NCI-H82 treated with DMSO at 0.1 percent for 48 hours (cell line): ENCODE results near the gene DYNC2I2.
"Not testable (repeated sequence)": the region's sequence is repeated elsewhere in the genome, so short reads cannot be mapped to it uniquely, and the experiment has no call there.

Experiments used
- DNase-seq: peaks from one replicate; lab custom pipeline; 2025; ENCODE audit not compliant: unreplicated experiment; lab: John Stamatoyannopoulos, UW

DYNC2I2 gene

DNA sequence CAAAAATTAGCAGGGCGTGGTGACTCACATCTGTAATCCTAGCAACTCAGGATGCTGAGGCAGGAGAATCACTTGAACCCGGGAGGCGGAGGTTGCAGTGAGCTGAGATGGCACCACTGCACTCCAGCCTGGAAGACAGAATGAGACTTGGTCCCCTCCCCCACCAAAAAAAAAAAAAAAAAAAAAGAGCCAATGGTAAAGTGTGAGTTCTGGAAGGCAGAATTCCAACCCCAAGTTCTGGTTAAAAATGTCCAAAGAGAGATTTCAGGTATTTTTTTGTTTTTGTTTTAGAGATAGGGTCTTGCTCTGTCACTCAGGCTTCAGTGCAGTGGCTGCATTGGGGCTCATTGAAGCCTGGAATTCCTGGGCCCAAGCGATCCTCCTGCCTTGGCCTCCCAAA, 30.8 kb upstream of the DYNC2I2 start:
- no peak for DNase-seq

DNA sequence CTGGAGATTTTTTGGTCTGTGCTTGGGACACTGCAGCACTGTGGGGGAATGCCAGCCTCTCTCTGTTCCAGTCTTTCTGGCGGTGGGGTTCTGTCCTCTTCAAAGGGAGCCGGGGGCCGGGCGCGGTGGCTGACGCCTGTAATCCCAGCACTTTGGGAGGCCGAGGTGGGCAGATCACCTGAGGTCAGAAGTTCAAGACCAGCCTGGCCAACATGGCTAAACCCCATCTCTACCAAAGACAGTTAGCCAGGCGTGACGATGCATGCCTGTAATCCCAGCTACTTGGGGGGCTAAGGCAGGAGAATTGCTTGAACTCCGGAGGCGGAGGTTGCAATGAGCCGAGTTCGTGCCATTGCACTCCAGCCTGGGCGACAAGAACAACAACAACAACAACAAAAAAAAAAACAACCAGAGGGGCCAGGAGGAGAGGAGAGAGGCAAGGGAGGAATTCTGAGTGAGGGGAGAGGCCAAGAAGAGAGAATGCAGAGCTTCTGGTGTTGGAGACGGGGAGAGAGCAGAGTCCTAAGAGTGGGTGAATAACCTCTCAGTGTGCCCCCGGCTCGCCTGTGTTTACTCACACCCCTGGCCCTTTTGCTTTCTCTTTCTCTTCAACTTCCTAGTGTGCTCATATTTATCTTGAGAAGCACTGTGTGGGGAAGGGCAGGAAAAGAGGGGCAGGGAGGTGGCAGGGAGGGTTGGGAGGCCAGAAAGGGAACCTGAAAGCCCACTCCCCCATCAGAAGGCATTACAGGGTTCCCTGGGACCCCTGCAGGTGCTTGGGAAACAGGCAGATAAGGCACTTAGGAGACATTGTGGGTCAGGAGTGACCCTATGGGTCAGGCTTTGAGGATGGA, 29.2 kb upstream of the DYNC2I2 start:
- no peak for DNase-seq

DNA sequence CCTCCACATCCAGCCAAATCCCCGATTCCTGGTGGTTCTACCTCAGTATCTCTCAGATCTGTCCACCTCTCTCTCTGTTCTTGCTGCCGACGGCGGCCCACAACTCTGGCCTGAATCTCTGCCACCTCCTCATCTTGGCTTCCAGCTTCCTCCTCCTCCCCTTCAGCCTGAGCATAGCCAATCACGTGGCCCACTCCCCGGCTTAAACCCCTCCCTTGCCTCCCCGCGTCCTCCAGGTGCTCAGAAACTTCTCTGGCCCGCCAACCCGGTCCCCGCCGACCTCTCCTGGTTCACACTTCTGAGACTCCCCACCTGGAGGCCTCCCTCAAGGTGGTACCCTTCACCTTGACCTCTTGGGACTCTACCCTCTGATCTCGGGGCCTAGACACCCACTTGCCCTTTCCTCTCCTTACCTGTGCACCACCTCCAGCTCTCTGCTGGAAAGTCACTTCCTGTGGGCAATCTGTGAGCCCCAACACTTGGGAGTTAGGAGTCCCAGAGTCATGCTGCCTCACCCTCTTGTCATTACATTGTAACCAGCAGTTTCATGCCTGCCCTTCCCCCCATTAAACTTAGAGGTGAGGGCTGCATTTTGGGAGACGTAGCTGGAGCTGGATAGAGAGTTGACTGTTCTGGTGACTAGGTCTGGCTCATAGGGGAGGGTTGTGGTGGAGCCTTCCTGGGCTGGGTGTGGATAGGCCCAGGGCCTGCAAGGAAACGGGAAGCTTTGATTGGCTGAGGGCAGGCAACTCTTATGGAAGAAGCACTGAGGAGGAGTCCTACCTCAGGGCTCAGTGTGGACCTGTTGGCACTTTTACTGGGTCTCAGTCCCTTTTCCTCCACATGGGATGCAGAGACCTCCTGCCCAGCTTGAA, 27.9 kb upstream of the DYNC2I2 start:
- DNase-seq: peak; percentile 61

DNA sequence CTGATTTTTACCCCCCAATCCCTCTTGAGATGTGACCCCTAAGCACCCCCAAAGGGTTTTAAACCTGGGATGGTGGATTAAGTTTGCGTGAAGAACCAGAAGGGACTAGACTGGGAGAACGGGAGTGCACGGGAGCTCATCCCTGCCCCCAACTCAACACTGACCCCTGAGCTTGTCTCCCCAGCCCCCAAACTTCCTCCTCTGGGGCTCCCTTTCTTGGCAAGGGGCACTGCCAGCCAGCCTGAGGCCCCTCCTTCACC, 27.3 kb upstream of the DYNC2I2 start:
- DNase-seq: no peak

DNA sequence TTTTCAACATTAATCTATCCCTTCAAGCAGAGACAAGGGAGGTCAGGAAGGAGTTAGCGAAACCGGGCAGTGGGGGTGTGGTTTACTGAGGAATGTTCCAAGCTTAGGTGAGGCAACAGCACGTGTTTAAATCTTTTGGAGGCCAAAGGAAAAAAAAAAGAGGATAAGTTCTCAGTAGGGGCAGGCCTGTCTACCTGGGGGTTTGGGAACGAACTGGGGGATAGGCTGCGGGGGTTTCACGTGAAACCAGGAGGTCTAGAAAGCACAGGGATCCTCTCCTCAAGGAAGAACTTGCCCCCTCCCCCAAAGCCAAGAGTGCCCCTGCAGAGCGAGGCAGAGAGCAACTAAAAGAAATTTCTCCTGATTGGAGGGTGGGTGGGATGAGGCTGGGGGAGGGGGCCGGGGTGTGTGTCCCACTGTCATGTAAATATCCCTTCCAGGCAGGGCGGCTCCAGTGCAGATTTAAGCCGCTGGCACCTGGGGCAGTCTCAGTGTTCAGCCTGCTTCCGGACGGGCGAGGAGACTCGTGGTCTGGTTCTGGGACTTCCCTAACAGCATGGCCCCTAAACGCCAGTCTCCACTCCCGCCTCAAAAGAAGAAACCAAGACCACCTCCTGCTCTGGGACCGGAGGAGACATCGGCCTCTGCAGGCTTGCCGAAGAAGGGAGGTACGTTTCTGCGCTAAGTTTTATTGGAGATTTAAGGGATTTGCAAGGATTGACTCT, 26.9 kb upstream of the DYNC2I2 start:
- DNase-seq: peak; percentile 38

DNA sequence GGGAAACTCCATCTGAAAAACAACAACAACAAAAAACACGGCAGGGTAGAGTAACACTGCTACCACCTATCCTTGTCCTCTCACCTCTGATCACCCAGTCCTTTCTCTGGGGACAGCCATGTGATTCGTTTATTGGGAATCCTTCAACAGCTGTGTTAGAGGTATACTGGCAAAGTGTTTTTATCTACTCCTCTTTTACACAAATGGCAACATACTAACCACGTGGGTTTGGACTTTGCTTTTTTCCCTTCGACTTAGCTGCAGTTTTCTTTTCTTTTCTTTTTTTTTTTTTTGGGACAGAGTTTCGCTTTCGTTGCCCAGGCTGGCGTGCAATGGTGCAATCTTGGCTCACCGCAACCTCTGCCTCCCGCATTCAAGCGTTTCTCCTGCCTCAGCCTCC, 21.1 kb upstream of the DYNC2I2 start:
- no peak for DNase-seq

DNA sequence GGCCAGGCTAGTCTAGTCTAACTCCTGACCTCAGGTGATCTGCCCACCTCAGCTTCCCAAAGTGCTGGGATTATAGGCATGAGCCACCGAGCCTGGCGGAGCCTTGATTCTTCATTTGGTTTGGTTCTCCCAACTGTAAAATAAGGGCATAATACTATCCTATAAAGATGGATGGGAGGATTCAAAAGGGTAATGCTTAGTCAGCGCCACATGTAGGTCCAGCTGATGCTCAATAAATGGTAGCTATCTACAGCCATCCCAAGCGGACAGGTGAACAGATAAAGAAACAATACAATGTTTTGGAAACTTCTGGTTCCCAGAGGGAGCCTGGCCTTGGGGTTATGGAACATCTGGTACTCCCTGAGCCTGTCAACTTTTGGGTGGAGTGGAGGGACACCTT, 18.7 kb upstream of the DYNC2I2 start:
- DNase-seq: no peak

DNA sequence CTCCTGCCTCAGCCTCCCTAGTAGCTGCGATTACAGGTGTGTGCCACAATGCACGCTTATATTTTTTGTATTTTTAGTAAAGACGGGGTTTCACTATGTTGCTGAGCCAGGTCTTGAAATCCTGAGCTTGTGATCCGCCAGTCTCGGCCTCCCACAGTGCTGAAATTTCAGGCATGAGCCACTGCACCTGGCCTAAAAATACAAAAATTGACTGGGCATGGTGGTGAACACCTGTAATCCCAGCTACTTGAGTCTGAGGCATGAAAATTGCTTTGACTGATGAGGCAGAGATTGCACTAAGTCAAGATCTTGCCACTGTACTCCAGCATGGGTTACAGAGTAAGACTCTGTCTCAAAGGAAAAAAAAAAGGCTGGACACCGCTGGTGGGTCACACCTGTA, 13.1 kb upstream of the DYNC2I2 start:
- DNase-seq: no peak

DNA sequence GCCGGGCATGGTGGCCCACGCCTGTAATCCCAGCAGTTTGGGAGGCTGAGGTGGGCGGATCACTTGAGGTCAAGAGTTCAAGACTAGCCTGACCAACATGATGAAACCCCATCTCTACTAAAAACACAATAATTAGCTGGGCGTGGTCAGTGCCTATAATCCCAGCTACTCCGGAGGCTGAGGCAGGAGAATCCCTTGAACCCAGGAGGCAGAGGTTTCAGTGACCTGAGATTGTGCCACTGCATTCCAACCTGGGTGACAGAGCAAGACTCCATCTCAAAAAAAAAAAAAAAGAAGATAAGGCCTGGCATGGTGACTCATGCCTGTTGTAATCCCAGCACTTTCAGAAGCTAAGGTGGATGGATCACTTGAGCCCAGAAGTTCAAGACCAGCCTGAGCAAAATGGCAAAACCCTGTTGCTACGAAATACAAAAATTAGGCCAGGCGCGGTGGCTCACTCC, 9.9 kb upstream of the DYNC2I2 start:
- DNase-seq: not testable (repeated sequence)

DNA sequence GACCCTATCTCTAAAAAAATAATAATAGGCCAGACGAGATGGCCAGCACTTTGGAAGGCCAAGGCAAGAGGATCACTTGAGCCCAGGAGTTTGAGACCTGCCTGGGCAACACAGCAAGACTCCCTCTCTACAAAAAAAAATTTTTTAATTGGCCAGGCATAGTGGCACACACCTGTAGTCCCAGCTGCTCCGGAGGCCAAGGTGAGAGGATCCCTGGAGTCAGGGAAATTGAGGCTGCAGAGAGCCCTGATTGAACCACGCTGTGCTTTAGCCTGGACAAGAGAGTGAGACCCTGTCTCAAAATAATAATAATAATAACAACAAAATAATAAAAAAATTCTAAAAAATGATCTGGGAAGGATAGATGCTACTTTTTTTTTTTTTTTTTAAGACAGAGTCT, 1.1 kb upstream of the DYNC2I2 start:
- DNase-seq: no peak

DNA sequence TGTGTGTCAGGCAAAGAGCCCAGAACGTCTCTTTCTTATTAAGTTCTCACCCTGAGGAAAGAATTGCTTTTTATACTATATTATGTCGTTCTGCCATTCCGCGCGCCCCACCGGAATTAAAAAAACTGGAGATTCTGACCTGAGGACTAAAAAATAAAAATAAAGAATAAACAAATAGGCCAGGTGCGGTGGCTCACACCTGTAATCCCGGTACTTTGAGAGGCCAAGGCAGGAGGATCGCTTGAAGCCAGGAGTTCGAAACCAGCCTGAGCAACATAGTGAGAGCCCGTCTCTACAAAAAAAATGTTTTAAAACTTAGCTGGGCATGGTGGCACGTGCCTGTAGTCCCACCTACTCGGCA, 677 bp upstream of the DYNC2I2 start:
- DNase-seq: no peak

DNA sequence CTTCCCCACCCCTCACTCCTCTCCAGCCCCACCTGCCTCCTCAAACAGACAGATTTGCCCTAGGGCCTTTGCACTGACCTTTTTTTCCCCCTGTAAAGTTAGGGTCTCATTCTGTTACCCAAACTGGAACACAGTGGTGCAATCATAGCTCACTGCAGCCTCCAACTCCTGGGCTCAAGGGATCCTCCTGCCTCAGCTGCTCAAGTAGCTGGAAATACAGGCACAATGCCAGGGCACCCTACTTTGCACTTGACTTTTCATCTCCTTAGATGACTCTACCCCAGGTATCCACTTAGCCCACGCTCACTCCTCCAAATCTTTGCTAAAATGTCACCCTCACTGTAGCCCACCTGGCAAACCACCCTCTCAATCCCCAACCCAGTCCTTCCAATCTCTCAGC, 2.2 kb downstream of the DYNC2I2 start:
- DNase-seq: no peak

DNA sequence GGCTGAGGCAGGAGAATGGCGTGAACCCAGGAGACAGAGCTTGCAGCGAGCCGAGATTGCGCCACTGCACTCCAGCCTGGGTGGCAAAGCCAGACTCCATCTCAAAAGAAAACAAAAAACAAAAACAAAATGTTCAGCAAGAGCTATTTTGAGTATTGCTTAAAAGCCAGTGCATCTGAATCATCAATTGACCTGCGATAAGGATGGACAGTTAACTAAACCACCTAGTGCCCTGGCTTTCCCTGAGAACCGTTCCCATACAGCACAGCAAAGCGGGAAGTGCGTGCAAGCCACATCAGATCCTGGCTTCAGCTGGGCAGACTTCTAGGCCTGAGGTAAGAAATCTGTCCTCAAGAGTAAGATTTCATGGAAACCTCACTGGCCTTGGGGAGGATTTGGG, 2.7 kb downstream of the DYNC2I2 start:
- no peak for DNase-seq

DNA sequence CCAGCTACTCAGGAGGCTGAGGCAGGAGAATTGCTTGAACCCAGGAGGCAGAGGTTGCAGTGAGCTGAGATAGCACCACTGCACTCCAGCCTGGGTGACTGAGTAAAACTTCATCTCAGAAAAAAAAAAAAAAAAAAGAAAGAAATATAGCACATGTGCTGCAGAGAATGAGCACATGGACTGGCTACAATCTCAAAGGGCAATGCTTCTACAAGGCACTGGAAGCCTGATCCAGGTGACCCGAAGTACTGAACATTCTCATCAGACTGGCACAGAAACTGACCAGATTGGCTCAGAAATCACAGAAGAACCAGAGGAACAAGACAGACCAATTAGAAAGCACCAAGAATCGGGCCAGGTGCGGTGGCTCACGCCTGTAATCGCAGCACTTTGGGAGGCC, 4.8 kb downstream of the DYNC2I2 start:
- DNase-seq: no peak

DNA sequence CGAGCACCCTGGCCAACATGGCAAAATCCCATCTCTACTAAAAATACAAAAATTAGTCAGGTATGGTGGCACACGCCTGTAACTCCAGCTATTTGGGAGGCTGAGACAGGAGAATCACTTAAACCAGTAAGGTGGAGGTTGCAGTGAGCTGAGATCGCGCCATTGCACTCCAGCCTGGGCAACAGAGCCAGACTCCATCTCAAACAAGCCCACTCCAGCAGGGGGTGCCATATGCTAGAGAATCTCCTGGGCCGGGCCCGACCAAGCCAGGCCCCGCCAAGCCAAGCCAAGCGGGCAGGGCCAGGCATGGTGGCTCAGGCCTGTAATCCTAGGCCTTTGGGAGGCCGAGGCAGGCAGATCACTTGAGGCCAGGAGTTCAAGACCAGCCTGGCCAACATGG, 8.4 kb downstream of the DYNC2I2 start:
- DNase-seq: not testable (repeated sequence)

DNA sequence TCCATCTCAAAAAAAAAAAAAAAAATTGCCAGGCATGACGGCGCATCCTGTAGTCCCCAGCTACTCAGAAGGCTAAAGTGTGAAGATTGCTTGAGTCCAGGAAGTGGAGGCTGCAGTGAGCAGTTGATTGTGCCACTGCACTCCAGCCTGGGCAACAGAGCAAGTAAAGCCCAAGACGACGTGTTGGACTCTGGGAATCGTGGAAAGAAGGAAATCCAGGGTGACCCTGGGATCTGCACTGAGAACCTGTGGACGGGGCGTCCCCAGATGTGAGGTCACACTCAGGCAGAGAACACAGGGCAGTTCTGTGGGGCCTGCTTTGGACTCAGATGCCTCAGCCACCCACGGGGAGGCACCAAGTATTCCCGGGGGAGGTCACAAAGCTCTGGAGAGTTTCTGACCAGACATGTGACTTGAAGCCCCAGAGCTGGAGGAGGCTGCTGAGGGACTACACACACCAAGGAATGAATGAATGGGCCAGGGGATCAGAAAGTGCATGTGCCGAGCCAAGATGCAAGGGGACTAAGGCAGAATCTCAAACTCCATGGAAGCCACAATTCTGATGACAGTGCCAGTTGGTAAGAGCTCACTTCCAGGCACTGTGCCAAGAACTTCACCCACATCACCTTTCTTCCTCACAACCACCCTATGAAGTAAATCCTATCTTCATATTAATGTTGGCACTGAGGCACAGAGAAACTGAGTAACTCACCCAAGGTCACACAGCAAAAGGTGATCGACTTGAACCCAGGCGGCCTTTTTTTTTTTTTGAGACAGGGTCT, 12.9 kb downstream of the DYNC2I2 start:
- DNase-seq: no peak

DNA sequence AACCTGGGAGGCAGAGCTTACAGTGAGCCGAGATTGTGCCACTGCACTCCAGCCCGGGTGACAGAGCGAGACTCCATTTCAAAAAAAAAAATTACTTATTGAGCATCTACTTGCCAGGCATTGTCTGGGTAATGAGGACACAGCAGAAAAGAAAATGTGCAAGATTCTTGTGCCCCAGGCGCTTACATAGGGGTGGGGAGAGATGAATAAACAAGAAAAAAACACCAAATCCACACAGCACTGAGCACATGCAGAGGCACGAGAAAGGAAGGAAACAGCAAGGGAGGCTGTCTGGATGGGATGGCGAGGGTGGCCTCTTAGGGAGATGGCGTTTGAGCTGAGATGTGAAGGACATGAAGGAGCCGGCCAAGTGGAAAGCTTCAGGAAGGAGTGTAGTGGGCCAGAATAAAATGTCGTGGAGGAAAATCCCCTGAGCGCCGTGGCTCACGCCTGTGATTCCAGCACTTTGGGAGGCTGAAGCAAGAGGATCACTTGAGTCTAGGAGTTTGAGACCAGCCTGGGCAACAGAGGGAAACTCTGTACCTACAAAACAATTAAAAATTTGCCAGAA, 13.9 kb downstream of the DYNC2I2 start:
- DNase-seq: no peak

DNA sequence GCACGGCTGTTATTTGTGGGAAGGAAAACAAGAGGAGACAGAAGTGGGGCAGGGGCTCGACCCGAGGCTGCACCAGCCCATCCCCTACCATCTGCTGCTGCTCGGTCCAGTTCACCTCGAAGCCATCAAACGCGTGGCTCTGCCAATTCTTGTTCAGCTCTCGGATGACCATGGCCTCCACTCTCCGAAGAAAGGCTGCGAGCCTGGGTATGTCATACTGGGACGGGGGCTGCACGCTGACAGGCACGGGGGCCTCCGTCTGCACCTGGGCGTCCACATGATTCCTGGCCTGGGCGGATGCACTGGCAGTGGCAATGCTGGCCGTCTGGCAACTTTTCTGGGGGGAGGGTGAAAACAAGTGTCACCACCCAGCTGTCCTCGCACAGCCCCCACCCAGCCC, 16.0 kb downstream of the DYNC2I2 start:
- DNase-seq: no peak

DNA sequence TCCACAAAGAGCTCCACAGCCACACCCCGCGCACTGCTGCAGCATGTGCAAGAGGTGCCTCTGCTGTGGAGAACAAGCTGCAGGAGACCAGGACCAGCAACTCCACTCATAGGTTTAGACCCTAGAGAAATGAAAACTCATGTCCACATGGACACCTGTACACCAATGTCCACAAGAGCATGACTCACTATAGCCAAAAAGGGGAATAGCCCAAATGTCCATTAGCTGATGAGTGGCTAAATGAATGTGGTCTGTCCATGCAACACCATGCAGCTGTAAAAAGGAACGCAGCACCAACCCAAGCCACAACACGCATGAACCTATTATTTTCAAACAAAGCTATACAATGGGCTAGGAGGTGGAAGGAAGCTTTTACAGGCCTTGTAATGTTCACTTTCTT, 18.1 kb downstream of the DYNC2I2 start:
- no peak for DNase-seq

DNA sequence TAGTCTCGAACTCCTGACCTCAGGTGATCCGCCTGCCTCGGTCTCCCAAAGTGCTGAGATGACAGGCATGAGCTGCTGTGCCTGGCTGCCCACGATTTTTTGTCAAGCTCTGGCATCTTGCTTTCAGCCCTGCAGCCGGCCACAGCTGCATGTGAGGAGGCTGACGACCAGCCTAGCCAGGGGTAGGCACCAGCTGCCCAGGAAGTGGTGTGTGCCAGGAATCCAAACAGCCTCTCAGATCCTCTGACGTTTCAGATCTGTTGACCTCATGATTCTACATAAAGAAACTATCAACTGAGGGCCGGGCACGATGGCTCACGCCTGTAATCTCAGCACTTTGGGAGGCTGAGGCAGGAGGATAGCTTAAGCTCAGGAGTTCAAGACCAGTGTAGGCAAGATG, 19.0 kb downstream of the DYNC2I2 start:
- DNase-seq: no peak
